IPS-NIHi7 (cell line): ENCODE data around the gene ATXN2L.

Source experiments
- DNase-seq: peaks from one replicate; pipeline ENCODE4 v3.0.0; 2012; ENCODE audit warnings: mixed read lengths; ENCODE audit errors: extremely low spot score

The ATXN2L gene

DNA sequence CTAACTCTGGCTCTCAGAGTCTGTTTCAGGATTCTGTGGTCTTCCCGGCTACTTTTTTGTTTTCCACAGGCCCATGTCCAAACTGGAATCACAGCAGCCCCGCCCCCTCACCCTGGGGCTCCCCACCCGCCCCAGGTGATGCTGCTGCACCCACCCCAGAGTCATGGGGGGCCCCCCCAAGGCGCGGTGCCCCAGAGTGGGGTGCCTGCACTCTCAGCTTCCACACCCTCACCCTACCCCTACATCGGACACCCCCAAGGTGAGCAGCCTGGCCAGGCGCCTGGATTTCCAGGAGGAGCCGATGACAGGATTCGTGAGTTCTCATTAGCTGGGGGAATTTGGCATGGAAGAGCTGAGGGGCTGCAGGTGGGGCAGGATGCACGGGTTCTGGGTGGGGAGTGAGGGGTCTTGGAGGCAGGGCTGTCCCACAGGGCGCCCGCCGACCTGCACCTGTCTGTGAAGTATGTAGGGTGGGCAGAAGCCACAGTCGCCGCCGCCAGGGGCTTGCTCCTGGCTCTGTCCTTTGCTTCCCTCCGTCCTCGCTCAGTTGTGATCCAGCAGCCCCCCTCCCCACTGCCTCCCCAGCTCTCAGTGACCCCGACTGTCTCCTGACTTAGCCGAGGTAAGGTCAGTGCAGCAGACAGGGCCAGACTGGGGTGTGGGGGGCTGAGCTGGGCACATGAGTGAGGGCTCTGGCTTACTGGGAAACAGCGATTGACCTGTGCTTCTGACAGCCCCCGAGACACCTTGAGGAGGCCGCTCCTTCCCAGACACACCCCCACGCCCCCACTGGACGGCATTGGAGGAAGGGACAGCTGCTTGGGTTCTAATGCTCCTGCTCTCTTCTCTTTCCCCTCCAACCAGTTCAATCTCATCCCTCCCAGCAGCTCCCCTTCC is 13.3 kb downstream of the ATXN2L start:
- no peak for DNase-seq

DNA sequence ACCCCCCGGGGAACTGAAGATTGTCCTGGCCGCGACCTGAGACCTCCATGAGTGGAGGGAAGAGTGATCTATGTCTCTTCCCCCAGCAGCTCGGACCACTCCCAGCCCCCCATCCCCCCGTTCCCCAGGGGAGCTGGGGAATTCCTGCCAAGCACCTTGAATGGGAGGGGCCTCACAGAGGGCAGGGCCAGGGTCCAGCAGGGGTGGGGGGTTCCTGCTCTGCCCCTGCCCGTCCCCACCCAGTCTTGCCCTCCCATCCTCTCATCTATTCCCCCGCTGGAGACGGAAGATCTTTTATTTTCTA is 13.9 kb downstream of the ATXN2L start:
- no peak for DNase-seq

GRCh38 chr16:28837672-28838557 is 15.1 kb downstream of the ATXN2L start:
- DNase-seq: no peak

DNA sequence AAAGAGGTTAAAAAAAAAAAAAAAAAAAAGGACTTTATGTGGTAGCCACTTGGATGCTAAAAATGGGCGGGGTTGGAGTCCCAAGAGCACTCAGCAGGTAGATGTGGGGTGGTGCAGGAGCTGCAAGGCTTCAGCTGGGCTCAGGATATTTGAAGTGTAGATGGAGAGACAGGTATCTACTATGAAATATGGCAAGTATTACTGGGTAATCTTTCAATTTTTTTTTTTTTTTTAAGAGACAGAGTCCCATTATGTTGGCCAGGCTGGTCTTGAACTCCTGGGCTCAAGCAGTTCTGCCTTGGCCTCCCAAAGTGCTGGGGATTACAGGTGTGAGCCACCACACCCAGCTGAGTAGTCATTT is 15.7 kb downstream of the ATXN2L start:
- DNase-seq: no peak

DNA sequence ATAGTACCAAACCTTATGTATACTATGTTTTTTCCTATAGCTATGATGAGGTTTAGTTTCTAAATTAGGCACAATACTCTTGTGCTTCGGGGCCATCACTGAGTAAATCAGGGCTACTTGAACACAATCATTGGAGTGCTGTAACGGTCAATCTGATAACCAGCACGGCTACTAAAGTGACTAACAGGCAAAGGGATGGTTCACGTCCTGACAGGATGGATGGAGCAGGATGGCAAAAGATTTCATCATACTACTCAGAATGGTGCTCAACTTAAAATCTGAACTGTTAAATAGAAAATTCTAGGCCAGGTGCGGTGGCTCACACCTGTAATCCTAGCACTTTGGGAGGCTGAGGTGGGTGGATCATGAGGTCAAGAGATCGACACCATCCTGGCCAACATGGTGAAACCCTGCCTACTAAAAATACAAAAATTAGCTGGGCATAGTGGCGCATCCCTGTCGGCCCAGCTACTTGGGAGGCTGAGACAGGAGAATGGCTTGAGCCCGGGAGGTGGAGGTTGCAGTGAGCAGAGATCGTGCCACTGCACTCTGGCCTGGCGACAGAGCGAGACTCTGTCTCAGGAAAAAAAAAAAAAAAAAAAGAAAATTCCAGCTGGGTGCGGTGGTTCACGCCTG is 16.3 kb downstream of the ATXN2L start:
- no peak for DNase-seq

GRCh38 chr16:28839899-28840298 is 17.1 kb downstream of the ATXN2L start:
- DNase-seq: no peak

- no peak for DNase-seq
These were observed 19.9 kb downstream of the ATXN2L start for GRCh38 chr16:28842696-28843095.

- no peak for DNase-seq
These were observed 21.0 kb downstream of the ATXN2L start for GRCh38 chr16:28843766-28844165.

DNA sequence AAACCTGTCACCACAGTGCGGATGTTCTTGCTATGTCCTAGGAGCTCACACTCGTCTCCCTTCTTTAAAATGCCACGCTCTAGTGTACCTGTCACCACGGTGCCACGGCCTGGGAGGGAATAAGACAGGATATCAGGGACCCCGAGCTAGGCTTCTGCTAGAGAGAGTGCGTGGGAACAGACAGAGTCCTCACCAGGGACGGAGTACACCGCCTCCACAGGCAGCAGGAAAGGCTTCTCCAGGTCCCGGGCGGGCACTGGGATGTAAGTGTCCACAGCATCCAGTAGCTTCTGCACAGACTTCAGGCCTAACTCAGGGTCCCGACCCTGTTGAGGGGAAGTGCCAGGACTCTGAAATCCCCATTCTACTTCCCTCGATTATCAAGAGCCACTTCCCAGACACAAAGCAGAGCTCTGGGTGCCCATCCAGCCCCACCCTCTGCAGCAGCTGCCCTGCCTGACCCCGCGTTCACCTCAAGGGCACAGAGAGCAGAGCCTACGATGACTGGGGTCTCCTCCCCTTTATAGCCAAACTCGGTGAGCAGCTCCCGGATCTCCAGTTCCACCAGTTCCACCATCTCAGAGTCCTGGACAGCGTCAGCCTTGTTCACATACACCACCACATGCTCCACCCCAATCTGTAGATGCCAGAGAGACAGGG is 21.6 kb downstream of the ATXN2L start:
- no peak for DNase-seq

DNA sequence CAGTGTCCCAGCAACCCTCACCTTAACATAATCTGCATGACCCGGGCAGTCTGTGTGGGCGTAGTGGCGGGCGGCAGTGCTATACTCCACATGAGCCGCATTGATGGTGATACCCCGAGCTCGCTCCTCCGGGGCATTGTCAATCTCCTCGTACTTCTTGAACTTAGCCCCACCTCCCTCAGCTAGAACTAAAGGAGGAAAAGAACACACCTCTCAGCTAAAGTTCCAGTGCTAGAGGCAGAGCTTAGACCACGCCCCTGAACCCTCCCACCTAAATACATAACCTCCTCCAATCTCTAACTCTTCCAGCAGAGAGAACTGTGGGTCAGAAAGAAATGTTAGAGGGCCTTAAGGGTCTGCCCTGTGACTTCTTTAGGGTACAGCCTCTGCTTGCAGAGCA is 22.5 kb downstream of the ATXN2L start:
- peak; percentile 33 for DNase-seq

GRCh38 chr16:28845761-28846079 is 22.9 kb downstream of the ATXN2L start:
- no peak for DNase-seq

DNA sequence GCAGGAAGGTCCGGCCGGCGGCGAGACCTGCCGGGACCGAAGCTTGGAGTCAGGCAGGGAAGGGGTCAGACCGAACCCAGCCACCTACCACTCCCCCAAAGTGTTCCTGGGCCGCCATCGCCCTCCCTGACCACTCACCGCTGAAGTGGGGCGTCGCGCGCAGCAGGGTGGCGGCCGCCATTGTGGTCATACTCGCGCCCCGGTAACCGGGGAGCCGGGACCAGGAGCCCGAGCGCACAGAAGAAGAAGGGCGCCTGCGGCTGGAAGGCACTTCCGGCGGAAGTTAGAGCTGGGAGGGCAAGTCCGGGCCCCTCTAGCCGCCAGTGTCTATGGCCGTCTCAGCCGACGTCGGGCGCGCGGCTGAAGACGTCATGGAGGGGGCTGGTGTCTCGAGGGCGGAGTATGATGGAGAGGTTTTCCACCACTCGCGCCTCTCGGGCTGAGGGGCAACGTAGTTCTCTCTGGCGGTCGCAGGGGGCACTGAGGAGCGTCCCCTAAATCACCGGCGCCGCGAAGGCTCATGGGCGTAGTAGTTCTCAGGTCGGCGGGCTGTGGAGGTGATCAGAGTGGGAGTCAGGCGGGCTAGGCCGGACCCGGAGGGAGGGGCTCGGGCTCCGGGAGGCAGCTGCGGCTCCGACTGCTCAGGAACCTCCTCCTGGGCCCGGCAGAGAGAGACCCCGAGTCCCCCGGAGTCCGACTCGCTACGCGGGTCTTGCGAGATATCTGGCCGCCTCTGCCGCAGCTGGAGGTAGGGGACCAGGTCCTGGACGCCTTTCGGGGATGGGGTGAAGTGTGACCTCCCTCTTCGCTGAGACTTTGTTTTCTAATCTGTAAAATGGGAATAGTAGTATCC is 23.5 kb downstream of the ATXN2L start, which contains the start of gene TUFM:
TSS of gene TUFM (minus strand) at position 269 of the 853 bp plus-strand sequence. CDS start at position 190, 79 bp downstream.
- DNase-seq: peak; percentile 98

DNA sequence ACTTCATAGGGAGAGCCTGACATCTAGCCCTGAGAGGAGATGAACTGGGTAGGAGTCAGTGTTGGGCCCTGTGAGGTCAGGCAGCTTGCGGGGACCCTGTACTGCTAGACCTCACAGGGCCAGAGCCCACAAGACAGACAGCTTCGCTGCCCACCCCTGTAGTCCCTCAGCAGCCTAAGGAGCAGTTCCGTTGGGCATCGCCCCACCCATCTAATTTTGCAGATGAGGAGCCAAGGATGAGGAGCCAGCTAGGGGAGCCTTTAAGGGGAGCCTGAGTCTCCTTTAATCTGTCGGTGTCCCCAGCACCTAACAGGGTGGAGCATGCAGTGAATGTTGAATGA is 24.1 kb downstream of the ATXN2L start:
- no peak for DNase-seq

DNA sequence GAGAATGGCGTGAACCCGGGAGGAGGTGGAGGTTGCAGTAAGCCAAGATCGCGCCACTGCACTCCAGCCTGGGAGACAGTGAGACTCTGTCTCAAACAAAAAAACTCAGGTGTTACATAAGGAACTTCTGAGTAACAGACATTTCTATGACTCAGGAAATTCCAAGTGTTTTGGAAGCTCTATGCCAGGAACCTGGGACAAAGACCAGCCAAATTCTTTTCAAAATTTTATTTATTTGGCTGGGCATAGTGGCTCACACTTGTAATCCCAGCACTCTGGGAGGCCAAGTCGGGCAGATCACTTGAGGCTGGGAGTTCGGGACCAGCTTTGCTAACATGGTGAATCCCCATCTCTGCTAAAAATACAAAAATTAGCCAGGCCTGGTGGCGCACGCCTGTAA is 35.6 kb downstream of the ATXN2L start:
- no peak for DNase-seq

DNA sequence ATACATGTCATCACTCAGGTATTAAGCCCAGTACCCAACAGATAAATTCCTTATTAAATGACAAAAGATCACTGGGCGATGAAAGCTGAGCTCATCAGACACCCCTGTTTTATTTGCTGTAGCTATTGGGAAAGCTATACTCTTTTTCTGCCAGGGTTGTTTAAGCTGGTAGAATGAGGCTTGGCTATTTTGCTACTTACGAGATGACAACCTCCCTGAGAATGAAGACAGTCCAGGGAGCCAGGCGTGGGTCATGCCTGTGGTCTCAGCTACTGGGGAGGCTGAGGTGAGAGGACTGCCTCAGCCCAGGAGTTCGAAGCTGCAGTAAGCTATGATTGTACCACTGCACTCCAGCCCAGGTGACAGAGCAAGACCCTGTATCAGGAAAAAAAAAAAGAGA is 36.5 kb downstream of the ATXN2L start:
- no peak for DNase-seq

DNA sequence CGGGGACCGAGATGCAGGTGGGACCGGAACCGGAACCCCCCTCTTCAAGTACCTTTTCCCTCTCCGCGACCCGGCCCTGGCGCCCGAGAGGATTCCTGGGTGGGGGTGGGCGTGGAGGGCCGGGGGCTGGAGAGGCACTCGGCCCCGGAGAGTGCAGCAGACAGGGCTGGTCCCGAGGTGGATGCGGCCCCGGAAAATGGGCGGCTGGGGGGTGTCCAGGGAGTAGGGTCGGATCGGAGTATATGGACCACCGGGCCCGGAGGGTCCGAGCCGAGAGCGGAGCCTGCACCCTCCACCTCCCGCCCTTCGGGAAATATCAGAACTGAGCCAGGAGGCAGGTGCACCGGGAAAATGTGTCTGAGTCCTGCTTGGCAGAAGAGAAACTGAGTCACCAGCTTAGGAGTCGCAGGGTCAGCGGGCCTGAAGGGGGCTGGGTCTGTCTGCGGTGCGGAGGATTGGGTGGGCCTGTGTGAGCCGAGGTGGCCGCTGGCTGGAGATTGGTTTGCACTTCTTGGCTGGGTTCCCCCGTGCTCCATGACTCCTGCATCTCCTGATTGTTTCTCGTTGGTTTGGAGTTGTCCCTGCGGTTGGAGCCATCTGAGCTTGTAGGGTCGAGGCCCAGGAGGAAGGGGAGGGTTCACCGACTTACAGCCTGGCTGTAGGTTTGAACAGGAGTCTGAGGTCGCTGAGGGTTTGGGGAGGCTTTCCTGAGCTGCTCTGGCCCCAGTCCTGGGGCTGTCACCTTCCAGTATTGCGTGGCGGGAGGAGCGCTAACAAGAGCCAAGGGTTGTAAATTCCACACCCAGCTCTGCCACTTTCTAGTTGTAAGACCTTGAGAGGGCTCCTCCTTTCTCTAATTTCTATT is 41.4 kb downstream of the ATXN2L start:
- no peak for DNase-seq

- no peak for DNase-seq
These were observed 42.3 kb downstream of the ATXN2L start for GRCh38 chr16:28865001-28865688.

DNA sequence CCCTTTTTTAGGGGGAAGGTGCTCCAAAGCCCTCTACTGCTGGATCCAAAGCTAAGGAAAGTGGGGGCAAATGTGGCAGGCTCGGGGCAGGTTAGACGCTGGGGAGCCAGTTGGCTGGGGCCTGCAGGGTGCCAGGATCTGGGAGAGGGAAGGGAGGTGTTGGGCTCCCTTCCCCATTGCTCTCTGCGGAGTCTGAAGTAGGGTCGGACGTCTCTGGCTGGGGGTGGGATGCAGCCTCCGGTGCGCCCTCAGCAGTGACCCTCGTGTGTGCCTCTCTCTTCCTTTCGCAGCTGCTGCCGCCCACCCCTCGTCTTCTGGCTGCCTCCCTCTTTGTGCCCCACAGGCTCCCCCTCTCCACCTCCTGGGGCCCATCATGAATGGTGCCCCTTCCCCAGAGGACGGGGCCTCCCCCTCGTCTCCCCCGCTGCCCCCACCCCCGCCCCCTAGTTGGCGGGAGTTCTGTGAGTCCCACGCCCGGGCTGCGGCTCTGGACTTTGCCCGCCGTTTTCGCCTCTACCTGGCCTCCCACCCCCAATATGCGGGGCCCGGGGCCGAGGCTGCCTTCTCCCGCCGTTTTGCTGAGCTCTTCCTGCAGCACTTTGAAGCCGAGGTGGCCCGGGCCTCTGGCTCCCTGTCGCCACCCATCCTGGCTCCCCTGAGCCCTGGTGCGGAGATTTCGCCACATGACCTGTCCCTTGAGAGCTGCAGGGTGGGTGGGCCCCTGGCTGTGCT is 43.1 kb downstream of the ATXN2L start:
- no peak for DNase-seq

GRCh38 chr16:28866454-28866804 is 43.6 kb downstream of the ATXN2L start:
- DNase-seq: no peak
